Endodermal cell (in vitro differentiated cells): Measurements from ENCODE around the gene GNAI3. TPM values are rescaled to one million over a fixed set of nuclear protein-coding genes. Genes with fewer than 3 reads are reported as not detected.
A peak's percentile ranks its signal among the peaks of the same experiment; 100 is the strongest.

Experiments
- DNase-seq: peaks from one replicate; pipeline ENCODE4 v3.0.0-alpha.2; 2017
- H3K27ac ChIP-seq: 2 replicates; pipeline ENCODE4 v1.5.1; 2013; ENCODE audit warnings: mild to moderate bottlenecking, low read depth, low read length, moderate library complexity
- H3K27me3 ChIP-seq: 2 replicates; pipeline ENCODE4 v1.6.1; 2013; ENCODE audit warnings: mild to moderate bottlenecking, low read length, moderate library complexity; ENCODE audit not compliant: insufficient read depth, control insufficient read depth, poor library complexity, severe bottlenecking
- H3K36me3 ChIP-seq: 2 replicates; pipeline ENCODE4 v1.7.0; 2013; ENCODE audit warnings: mild to moderate bottlenecking, low read length, moderate library complexity; ENCODE audit not compliant: control insufficient read depth, insufficient read depth
- H3K4me1 ChIP-seq: one replicate; pipeline ENCODE4 v1.7.0; 2013; ENCODE audit warnings: low read length; ENCODE audit not compliant: control insufficient read depth, insufficient read depth
- H3K4me3 ChIP-seq: 2 replicates; pipeline ENCODE4 v1.5.1; 2013; ENCODE audit warnings: mild to moderate bottlenecking, low read length, moderate library complexity
- H3K9ac ChIP-seq: 2 replicates; pipeline ENCODE4 v1.6.1; 2013; ENCODE audit warnings: mild to moderate bottlenecking, low read length, moderate library complexity; ENCODE audit not compliant: poor library complexity, severe bottlenecking; ENCODE audit errors: extremely low read depth
- H3K9me3 ChIP-seq: 2 replicates; pipeline ENCODE4 v1.6.1; 2013; ENCODE audit warnings: mild to moderate bottlenecking, low read length, moderate library complexity; ENCODE audit not compliant: control insufficient read depth
- H3K27ac Mint-ChIP-seq: 2 replicates; pipeline ENCODE4 v1.8.0; 2020; ENCODE audit warnings: mixed read lengths
- H3K27me3 Mint-ChIP-seq: 2 replicates; pipeline ENCODE4 v1.8.0; 2021; ENCODE audit warnings: mild to moderate bottlenecking, mixed read lengths; ENCODE audit not compliant: insufficient read depth
- H3K36me3 Mint-ChIP-seq: 2 replicates; pipeline ENCODE4 v1.8.0; 2020; ENCODE audit warnings: low read depth, mixed read lengths
- H3K4me1 Mint-ChIP-seq: 2 replicates; pipeline ENCODE4 v1.8.0; 2020; ENCODE audit warnings: mixed read lengths
- H3K4me3 Mint-ChIP-seq: 2 replicates; pipeline ENCODE4 v1.8.0; 2020; ENCODE audit warnings: mild to moderate bottlenecking, moderate library complexity, mixed read lengths
- H3K9me3 Mint-ChIP-seq: 2 replicates; pipeline ENCODE4 v1.8.0; 2020; ENCODE audit warnings: mild to moderate bottlenecking, mixed read lengths
- WGBS, 2 experiments: methylation state at CpG; one replicate each; pipeline versions ENCODE4 v1.1.5 to v1.1.7; 2013; ENCODE audit warnings: missing lambda C conversion rate in 2 of 2, mixed read lengths in 1 of 2; ENCODE audit not compliant: insufficient coverage in 1 of 2, insufficient read length in 1 of 2; 5-methylcytosine and 5-hydroxymethylcytosine counted together
- total RNA-seq, 2 donors: library from RNA; stranded (reverse); fragmentation: NEBNext Ultra II Directional in 1 of 2; extraction: Animal tissue kit (Norgen Biotek cat#: 25700) in 1 of 2; gene quantifications; 2 replicates in 1 of 2; 3 replicates in 1 of 2; pipeline ENCODE4 v1.2.1, GENCODE V29; 2021
- TF ChIP-seq, protein P1 (sequence below): fragments of 200-600 bp; sonication (generic); conservative IDR thresholded peaks from 2 replicates; pipeline ENCODE4 v1.5.0; 2021; ENCODE audit warnings: antibody characterized with exemption, mild to moderate bottlenecking

The GNAI3 gene
- total RNA-seq, 2 donors from 2014 or later, result 10.1 to 10.9 TPM

DNA sequence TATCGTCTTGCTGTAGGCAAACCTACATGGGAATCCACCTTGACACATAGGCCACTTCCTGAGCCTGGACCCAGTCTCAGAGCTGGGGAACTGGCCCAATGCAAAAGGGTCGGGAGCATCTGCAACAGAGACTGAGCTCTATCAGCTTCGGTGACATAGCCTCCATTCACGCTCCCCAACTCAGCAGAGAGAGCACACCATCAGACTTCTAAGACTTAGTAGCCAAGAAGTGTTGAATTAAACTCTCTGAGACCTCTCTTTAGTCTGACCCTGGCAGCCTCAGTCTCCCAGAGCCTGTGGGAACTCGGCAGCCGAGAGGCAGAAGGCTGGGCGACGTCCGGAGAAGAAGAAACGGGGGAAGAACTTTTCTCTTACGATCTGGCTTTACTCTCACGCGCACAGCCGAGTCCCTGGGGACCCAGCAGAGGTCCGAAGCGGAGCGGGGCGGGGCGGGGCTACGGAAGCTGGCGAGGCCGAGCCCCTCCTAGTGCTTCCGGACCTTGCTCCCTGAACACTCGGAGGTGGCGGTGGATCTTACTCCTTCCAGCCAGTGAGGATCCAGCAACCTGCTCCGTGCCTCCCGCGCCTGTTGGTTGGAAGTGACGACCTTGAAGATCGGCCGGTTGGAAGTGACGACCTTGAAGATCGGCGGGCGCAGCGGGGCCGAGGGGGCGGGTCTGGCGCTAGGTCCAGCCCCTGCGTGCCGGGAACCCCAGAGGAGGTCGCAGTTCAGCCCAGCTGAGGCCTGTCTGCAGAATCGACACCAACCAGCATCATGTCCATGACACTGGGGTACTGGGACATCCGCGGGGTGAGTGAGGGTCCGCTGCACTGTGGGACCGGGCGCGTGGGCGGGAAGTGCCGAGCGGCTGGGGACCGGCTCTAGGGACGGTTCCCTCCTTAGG, 107.5 kb downstream of the GNAI3 start, which contains the start of gene GSTM4:
GSTM4 (plus strand) TSS at position 485 of the 905 bp plus-strand sequence; CDS start at position 776, 291 bp downstream.
- peaks cover 38% of the 10 kb centered on the region for H3K27me3 ChIP-seq
- peak within 1 kb of the TSS; percentile 84 for H3K4me3 ChIP-seq
- H3K4me1 ChIP-seq, result no peaks in the 10 kb centered on the region
- H3K4me1 Mint-ChIP-seq, result peaks cover 3% of the 10 kb centered on the region
- peak; percentile 94 for DNase-seq
- H3K9ac ChIP-seq, result peak within 1 kb of the TSS; percentile 45
- peak within 1 kb of the TSS; percentile 85 for H3K4me3 Mint-ChIP-seq
- no peaks in the 10 kb centered on the region for H3K9me3 Mint-ChIP-seq
- no peak within 1 kb of the TSS for H3K27ac ChIP-seq
- H3K27ac Mint-ChIP-seq, result peak within 1 kb of the TSS; percentile 94
- H3K9me3 ChIP-seq, result no peaks in the 10 kb centered on the region
- no peaks in the 10 kb centered on the region for H3K36me3 ChIP-seq
- whole genome bisulfite sequencing, 2 experiments, result 4 to 6% methylated on average over 42 to 54 of the region's 54 CpGs
- peaks cover 37% of the 10 kb centered on the region for H3K27me3 Mint-ChIP-seq
- H3K36me3 Mint-ChIP-seq, result peaks cover 10% of the 10 kb centered on the region
- TF ChIP-seq, protein P1, sequence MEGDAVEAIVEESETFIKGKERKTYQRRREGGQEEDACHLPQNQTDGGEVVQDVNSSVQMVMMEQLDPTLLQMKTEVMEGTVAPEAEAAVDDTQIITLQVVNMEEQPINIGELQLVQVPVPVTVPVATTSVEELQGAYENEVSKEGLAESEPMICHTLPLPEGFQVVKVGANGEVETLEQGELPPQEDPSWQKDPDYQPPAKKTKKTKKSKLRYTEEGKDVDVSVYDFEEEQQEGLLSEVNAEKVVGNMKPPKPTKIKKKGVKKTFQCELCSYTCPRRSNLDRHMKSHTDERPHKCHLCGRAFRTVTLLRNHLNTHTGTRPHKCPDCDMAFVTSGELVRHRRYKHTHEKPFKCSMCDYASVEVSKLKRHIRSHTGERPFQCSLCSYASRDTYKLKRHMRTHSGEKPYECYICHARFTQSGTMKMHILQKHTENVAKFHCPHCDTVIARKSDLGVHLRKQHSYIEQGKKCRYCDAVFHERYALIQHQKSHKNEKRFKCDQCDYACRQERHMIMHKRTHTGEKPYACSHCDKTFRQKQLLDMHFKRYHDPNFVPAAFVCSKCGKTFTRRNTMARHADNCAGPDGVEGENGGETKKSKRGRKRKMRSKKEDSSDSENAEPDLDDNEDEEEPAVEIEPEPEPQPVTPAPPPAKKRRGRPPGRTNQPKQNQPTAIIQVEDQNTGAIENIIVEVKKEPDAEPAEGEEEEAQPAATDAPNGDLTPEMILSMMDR, result no peak

DNA sequence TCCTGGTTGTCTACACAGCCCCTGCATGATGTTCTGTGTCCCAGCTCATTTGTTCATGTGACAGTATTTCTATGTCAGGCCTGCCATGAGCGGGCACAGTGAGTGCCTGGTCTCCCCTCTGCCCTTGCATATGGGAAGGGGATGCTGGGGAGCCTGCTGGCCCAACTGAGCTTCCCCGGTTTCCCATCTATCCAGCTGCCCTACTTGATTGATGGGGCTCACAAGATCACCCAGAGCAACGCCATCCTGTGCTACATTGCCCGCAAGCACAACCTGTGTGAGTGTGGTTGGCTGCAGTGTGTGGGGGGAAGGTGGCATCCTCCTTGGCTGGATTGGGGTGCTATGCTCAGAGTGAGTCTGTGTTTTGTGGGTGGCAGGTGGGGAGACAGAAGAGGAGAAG, 109.0 kb downstream of the GNAI3 start:
- H3K36me3 Mint-ChIP-seq, result peaks cover 10% of the 10 kb centered on the region
- H3K27ac Mint-ChIP-seq, result no peak overlapping the region

DNA sequence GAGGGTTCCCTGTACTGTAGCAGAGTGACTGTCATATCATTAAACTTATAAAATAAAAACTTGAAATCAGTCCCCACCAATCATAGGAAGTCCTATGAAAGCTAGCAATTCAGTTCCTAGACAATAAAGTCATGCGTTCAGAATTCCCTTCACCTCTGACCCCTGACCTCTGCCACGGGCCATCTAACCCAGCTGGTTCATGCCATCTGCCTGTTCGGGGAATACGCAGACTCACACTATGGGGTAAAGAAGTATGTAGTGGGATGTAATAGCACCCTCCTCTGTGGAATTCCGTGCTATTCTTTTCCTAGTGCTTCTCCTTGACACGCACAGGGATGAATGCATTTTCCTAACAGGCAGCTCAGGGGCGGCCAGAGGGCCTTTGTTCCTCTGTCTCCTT, 109.6 kb downstream of the GNAI3 start:
- H3K27me3 ChIP-seq, result peaks cover 18% of the 10 kb centered on the region
- peaks cover 10% of the 10 kb centered on the region for H3K36me3 Mint-ChIP-seq
- H3K27ac Mint-ChIP-seq, result no peak overlapping the region

More for the DNA sequence above, 109.0 kb downstream of the GNAI3 start:
- H3K9me3 ChIP-seq, result no peaks in the 10 kb centered on the region
- no peak overlapping the region for H3K27ac ChIP-seq
- H3K4me1 Mint-ChIP-seq, result peaks cover 3% of the 10 kb centered on the region
- TF ChIP-seq, protein P1, result no peak
- no peaks in the 10 kb centered on the region for H3K4me1 ChIP-seq
- H3K9me3 Mint-ChIP-seq, result no peaks in the 10 kb centered on the region
- H3K9ac ChIP-seq, result no peak overlapping the region
- no peak overlapping the region for H3K4me3 Mint-ChIP-seq
- WGBS, 2 experiments, result 90% methylated on average over 4 of the region's 4 CpGs; no CpG with 5 or more reads in 1 of the 2 experiments
- no peaks in the 10 kb centered on the region for H3K36me3 ChIP-seq
- peaks cover 22% of the 10 kb centered on the region for H3K27me3 ChIP-seq
- no peak overlapping the region for H3K4me3 ChIP-seq
- DNase-seq, result no peak
- peaks cover 23% of the 10 kb centered on the region for H3K27me3 Mint-ChIP-seq

More for the DNA sequence above, 109.6 kb downstream of the GNAI3 start:
- H3K27ac ChIP-seq, result peak overlapping the region; percentile 63
- H3K9ac ChIP-seq, result no peak overlapping the region
- no peaks in the 10 kb centered on the region for H3K9me3 ChIP-seq
- H3K9me3 Mint-ChIP-seq, result no peaks in the 10 kb centered on the region
- H3K4me1 Mint-ChIP-seq, result peaks cover 3% of the 10 kb centered on the region
- H3K27me3 Mint-ChIP-seq, result peaks cover 21% of the 10 kb centered on the region
- no peak overlapping the region for H3K4me3 Mint-ChIP-seq
- no peaks in the 10 kb centered on the region for H3K36me3 ChIP-seq
- no peak overlapping the region for H3K4me3 ChIP-seq
- TF ChIP-seq, protein P1, result no peak
- 70 to 92% methylated on average over 3 to 7 of the region's 7 CpGs for WGBS, 2 experiments
- no peak for DNase-seq
- no peaks in the 10 kb centered on the region for H3K4me1 ChIP-seq
